ENCODE results near the gene GNB1.

GRCh38 chr1:1867164-1867563 is 23.7 kb downstream of the GNB1 start:
- TF ChIP-seq POLR2A (IDR thresholded peaks at IDR 0.05) (no peak), CTCF (IDR thresholded peaks at IDR 0.05) (no peak), EP300 (IDR thresholded peaks at IDR 0.05) (no peak), POLR2AphosphoS5 (IDR thresholded peaks at IDR 0.05) (no peak)

Data from upper lobe of left lung (tissue), 4 donors.